ENCODE measurements around the gene CPVL. TPM values are rescaled to one million over a fixed set of nuclear protein-coding genes. Genes with fewer than 3 reads are reported as not detected.

Gene CPVL
- total and polyA plus RNA-seq, 11 donors = 68.8 to 247 (median 134) TPM

DNA sequence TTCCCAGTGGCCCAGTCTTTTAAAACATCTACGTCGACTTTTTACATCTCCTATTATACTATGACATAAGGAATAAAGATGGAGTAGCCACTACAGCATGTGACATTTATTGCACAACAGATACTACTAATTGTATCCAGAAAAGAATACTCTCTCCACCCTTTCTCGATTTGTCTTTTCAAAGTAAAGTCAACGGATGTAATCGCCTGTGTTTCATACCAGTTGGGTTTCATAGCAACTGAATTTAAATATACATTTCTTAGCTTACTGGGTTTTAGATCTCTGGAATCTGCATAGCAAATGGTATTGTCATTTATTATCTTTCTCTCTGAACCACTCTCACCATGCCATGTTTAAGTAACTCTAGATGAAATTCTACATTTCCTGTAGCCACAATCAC is 101.8 kb downstream of the CPVL start:
- no peak for DNase-seq
- Histone ChIP-seq H3K27me3 (no peaks in the 10 kb centered on the region), H3K27ac (no peak overlapping the region), H3K9me3 (no peaks in the 10 kb centered on the region), H3K4me3 (no peak overlapping the region), H3K4me1 (peaks cover 0 to 25% (median 15%) of the 10 kb centered on the region in 12 donors), H3K36me3 (no peaks in the 10 kb centered on the region)
- intact Hi-C loops (cut with DNase I) = loop anchor here in 1 of 10 donors (10.0 kb wide), 1 partner anchor 50 kb away; no protein-coding TSS in a partner anchor
- TF ChIP-seq, protein P1, sequence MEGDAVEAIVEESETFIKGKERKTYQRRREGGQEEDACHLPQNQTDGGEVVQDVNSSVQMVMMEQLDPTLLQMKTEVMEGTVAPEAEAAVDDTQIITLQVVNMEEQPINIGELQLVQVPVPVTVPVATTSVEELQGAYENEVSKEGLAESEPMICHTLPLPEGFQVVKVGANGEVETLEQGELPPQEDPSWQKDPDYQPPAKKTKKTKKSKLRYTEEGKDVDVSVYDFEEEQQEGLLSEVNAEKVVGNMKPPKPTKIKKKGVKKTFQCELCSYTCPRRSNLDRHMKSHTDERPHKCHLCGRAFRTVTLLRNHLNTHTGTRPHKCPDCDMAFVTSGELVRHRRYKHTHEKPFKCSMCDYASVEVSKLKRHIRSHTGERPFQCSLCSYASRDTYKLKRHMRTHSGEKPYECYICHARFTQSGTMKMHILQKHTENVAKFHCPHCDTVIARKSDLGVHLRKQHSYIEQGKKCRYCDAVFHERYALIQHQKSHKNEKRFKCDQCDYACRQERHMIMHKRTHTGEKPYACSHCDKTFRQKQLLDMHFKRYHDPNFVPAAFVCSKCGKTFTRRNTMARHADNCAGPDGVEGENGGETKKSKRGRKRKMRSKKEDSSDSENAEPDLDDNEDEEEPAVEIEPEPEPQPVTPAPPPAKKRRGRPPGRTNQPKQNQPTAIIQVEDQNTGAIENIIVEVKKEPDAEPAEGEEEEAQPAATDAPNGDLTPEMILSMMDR (IDR thresholded peaks at IDR 0.05) = no peak
- TF ChIP-seq POLR2A (IDR thresholded peaks at IDR 0.05) = no peak
- 94 to 95% (median 94%) methylated on average over 5 of the region's 5 CpGs for WGBS, 4 donors
- no peak for ATAC-seq

DNA sequence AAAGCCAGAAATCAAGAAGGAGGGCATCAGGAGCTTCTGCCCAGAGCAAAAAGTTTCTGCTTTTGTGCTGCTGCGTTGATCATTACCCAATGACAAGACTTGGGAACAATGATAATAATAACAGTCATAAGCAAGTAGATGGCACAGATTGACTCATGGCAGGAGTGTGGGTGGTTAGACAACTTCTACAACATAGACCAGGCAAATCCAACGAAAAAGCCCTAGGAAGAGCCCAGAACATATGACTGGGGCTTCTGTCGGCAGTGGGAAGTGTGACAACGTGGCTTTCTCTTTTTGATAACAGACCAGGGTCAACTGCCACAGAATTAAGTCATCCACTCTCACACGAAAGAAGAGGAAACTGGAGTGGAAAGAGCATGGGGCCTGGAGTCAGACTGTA is 102.8 kb downstream of the CPVL start:
- Histone ChIP-seq H3K9me3 (no peaks in the 10 kb centered on the region), H3K36me3 (no peaks in the 10 kb centered on the region), H3K4me1 (peaks cover 0 to 34% (median 18%) of the 10 kb centered on the region in 12 donors), H3K27ac (no peak overlapping the region), H3K4me3 (no peak overlapping the region), H3K27me3 (no peaks in the 10 kb centered on the region)
- 67 to 77% (median 73%) methylated on average over 5 of the region's 5 CpGs for WGBS, 4 donors
- intact Hi-C loops (cut with DNase I) = loop anchor here in 1 of 10 donors (10.0 kb wide), 1 partner anchor 51 kb away; no protein-coding TSS in a partner anchor
- no peak for DNase-seq
- TF ChIP-seq, protein P1 (IDR thresholded peaks at IDR 0.05) = no peak
- TF ChIP-seq POLR2A (IDR thresholded peaks at IDR 0.05) = no peak
- no peak for ATAC-seq

DNA sequence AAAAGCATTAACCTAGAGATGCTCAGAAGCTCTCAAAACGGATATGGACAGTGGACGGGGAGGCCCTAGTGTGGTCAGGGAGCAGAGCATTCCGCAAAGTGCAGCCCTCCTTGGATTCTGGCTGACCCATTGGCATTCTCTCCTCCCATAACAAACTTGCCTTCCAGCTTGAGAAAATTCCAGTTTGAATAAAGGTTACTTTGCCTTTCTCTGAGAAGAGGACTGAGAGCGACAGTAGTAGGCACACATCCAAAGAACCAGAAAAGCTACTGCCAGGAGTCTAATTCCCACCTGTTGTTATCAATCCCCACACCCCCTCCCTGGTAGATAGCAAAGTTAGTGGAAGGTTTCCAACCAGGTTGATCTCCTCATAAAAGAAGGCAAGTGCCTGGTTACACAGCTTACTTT is 103.5 kb downstream of the CPVL start:
- no peak overlapping the region for H3K4me3 ChIP-seq
- H3K27ac ChIP-seq = no peak overlapping the region
- no peaks in the 10 kb centered on the region for H3K9me3 ChIP-seq
- ATAC-seq (no peak), DNase-seq (no peak)
- H3K27me3 ChIP-seq = no peaks in the 10 kb centered on the region
- H3K36me3 ChIP-seq = no peaks in the 10 kb centered on the region
- 38 to 55% (median 50%) methylated on average over 4 of the region's 4 CpGs for WGBS, 4 donors
- peaks cover 0 to 39% (median 18%) of the 10 kb centered on the region in 12 donors for H3K4me1 ChIP-seq
- intact Hi-C loops (cut with DNase I) = loop anchor here in 1 of 10 donors (10.0 kb wide), 1 partner anchor 52 kb away; no protein-coding TSS in a partner anchor
- TF ChIP-seq POLR2A (IDR thresholded peaks at IDR 0.05) = no peak
- TF ChIP-seq, protein P1 (IDR thresholded peaks at IDR 0.05) = no peak

DNA sequence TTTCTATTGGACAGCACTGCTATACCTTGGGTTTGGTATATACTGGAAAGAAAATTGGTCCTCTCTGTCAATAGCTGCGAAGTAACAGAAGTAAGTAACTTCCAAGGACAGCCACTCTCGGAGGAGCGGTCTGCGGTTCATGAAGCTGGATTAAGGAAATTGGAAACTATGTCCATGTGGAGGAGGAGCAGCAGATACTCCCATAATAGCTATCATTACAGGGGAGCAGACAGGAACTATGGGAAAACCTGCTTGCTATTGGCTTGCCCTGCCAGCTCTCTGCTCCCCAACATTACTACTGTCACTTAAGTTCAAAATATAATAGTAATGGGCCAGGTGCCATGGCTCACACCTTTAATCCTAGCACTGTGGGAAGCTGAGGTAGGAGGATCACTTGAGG is 104.3 kb downstream of the CPVL start:
- no peak for TF ChIP-seq POLR2A (IDR thresholded peaks at IDR 0.05)
- TF ChIP-seq, protein P1 (IDR thresholded peaks at IDR 0.05) = no peak
- Histone ChIP-seq H3K27ac (no peak overlapping the region), H3K27me3 (no peaks in the 10 kb centered on the region), H3K4me3 (no peak overlapping the region), H3K9me3 (no peaks in the 10 kb centered on the region), H3K36me3 (no peaks in the 10 kb centered on the region), H3K4me1 (peaks cover 0 to 39% (median 18%) of the 10 kb centered on the region in 12 donors)
- DNase-seq (no peak), ATAC-seq (no peak)
- 74 to 85% (median 79%) methylated on average over 4 of the region's 4 CpGs for WGBS, 4 donors
- intact Hi-C loops (cut with DNase I) = loop anchor here in 1 of 10 donors (10.0 kb wide), 1 partner anchor 53 kb away; no protein-coding TSS in a partner anchor

Measured in heart left ventricle (tissue), 16 donors.